ENCODE measurements around the gene CCDC13.
A peak's percentile ranks its signal among the peaks of the same experiment; 100 is the strongest.

Gene CCDC13

GRCh38 chr3:42742688-42743087, 30.4 kb downstream of the CCDC13 start:
- peaks cover 7% of the 10 kb centered on the region for H3K9me3 Mint-ChIP-seq
- no peak for TF ChIP-seq CTCF (IDR thresholded peaks at IDR 0.05)
- peaks cover 15% of the 10 kb centered on the region for H3K27me3 Mint-ChIP-seq (ENCODE audit: low read depth, poor library complexity)
- peaks cover 27% of the 10 kb centered on the region for H3K4me1 Mint-ChIP-seq
- H3K27ac Mint-ChIP-seq, result no peak overlapping the region
- no peaks in the 10 kb centered on the region for H3K36me3 Mint-ChIP-seq (ENCODE audit: low read depth)
- no peak for DNase-seq
- no peak overlapping the region for H3K4me3 Mint-ChIP-seq

GRCh38 chr3:42742259-42742658, 30.8 kb downstream of the CCDC13 start:
- TF ChIP-seq CTCF (IDR thresholded peaks at IDR 0.05), result no peak
- no peak overlapping the region for H3K27ac Mint-ChIP-seq
- H3K9me3 Mint-ChIP-seq, result peaks cover 7% of the 10 kb centered on the region
- no peaks in the 10 kb centered on the region for H3K36me3 Mint-ChIP-seq (ENCODE audit: low read depth)
- H3K4me1 Mint-ChIP-seq, result peaks cover 27% of the 10 kb centered on the region
- no peak for DNase-seq
- H3K27me3 Mint-ChIP-seq (ENCODE audit: low read depth, poor library complexity), result peaks cover 15% of the 10 kb centered on the region
- no peak overlapping the region for H3K4me3 Mint-ChIP-seq

GRCh38 chr3:42741796-42742195, 31.3 kb downstream of the CCDC13 start:
- H3K27me3 Mint-ChIP-seq (ENCODE audit: low read depth, poor library complexity), result peaks cover 15% of the 10 kb centered on the region
- no peak for DNase-seq

GRCh38 chr3:42739401-42740158, 33.5 kb downstream of the CCDC13 start:
- H3K27me3 Mint-ChIP-seq (ENCODE audit: low read depth, poor library complexity), result peaks cover 17% of the 10 kb centered on the region
- H3K4me1 Mint-ChIP-seq, result peaks cover 16% of the 10 kb centered on the region
- TF ChIP-seq CTCF (IDR thresholded peaks at IDR 0.05), result no peak
- peak; percentile 19 for DNase-seq
- H3K9me3 Mint-ChIP-seq, result peaks cover 7% of the 10 kb centered on the region
- H3K4me3 Mint-ChIP-seq, result no peak overlapping the region
- no peak overlapping the region for H3K27ac Mint-ChIP-seq
- H3K36me3 Mint-ChIP-seq (ENCODE audit: low read depth), result no peaks in the 10 kb centered on the region

More at GRCh38 chr3:42741796-42742195, 31.3 kb downstream of the CCDC13 start:
- Mint-ChIP-seq H3K9me3 (peaks cover 7% of the 10 kb centered on the region), H3K4me3 (no peak overlapping the region), H3K27ac (no peak overlapping the region), H3K4me1 (peaks cover 25% of the 10 kb centered on the region), H3K36me3 (ENCODE audit: low read depth) (no peaks in the 10 kb centered on the region)
- TF ChIP-seq CTCF (IDR thresholded peaks at IDR 0.05), result no peak

GRCh38 chr3:42736531-42736930, 36.5 kb downstream of the CCDC13 start:
- H3K4me3 Mint-ChIP-seq, result no peak overlapping the region
- H3K4me1 Mint-ChIP-seq, result peaks cover 20% of the 10 kb centered on the region
- no peak overlapping the region for H3K27ac Mint-ChIP-seq
- no peak for DNase-seq
- peaks cover 7% of the 10 kb centered on the region for H3K9me3 Mint-ChIP-seq
- H3K36me3 Mint-ChIP-seq (ENCODE audit: low read depth), result no peaks in the 10 kb centered on the region
- TF ChIP-seq CTCF (IDR thresholded peaks at IDR 0.05), result no peak
- H3K27me3 Mint-ChIP-seq (ENCODE audit: low read depth, poor library complexity), result peaks cover 16% of the 10 kb centered on the region

GRCh38 chr3:42736081-42736480, 37.0 kb downstream of the CCDC13 start:
- Mint-ChIP-seq H3K4me3 (no peak overlapping the region), H3K9me3 (peaks cover 7% of the 10 kb centered on the region), H3K27ac (no peak overlapping the region), H3K27me3 (ENCODE audit: low read depth, poor library complexity) (peaks cover 16% of the 10 kb centered on the region), H3K36me3 (ENCODE audit: low read depth) (no peaks in the 10 kb centered on the region), H3K4me1 (peaks cover 20% of the 10 kb centered on the region)
- no peak for DNase-seq
- no peak for TF ChIP-seq CTCF (IDR thresholded peaks at IDR 0.05)

Data from nephron progenitor cell (in vitro differentiated cells).